Measurements from ENCODE around the gene OSBPL3.
A peak's percentile ranks its signal among the peaks of the same experiment; 100 is the strongest.

Gene OSBPL3

DNA sequence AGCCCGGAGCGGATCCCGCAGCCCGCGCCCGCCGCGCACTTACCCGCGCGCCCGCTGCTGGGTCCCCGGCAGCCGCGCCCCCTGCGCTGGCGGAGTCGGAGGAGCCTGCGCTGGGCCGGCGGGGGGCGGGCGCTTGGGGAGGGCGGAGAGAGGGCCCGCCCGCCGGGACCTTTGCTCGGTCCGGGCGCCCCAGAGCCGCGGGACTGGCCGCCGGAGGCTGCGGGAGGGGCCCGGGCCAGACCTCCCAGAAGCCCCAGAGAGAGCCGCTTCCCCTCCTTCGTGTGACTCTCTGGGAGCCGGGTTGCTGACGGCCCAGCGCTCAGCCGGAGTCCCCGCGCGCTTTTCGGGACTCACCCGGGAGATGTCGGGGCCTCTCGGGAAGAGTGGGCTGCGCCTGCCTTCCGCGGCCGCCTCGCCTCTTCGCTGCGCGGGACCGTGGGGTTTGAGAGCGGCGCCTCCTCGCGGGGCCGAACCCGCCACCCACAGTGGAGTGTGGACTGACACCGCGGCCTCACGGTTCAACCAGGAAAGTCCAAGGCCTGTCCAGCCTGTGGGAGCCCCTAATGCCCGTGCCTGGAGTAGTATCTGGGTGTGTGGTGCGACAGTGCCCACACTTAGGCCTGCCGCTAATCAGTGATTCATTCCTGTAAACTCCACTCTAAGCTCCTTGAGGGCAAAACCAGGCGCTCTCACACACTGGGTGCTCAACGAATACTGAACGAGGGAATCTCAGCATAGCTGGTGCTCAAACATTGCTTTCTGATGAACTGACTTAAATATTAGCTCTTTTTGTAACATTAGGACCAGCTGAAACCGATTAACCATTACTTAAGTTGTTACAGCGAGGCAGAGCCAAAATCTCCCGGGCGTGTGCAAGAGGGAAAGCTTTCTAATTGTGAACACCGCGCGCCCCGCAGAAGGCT, 222.4 kb downstream of the OSBPL3 start, which contains the start of gene GSDME:
TSS of gene GSDME (minus strand) at position 112 of the 923 bp plus-strand sequence. CDS start 7,690 bp downstream, outside the sequence.
- peak in 10 of 14 donors; percentile 51 to 86 (median 77) for DNase-seq

GRCh38 chr7:24756545-24757352, 223.2 kb downstream of the OSBPL3 start:
- peak in 10 of 14 donors; percentile 26 to 87 (median 74) for DNase-seq

DNA sequence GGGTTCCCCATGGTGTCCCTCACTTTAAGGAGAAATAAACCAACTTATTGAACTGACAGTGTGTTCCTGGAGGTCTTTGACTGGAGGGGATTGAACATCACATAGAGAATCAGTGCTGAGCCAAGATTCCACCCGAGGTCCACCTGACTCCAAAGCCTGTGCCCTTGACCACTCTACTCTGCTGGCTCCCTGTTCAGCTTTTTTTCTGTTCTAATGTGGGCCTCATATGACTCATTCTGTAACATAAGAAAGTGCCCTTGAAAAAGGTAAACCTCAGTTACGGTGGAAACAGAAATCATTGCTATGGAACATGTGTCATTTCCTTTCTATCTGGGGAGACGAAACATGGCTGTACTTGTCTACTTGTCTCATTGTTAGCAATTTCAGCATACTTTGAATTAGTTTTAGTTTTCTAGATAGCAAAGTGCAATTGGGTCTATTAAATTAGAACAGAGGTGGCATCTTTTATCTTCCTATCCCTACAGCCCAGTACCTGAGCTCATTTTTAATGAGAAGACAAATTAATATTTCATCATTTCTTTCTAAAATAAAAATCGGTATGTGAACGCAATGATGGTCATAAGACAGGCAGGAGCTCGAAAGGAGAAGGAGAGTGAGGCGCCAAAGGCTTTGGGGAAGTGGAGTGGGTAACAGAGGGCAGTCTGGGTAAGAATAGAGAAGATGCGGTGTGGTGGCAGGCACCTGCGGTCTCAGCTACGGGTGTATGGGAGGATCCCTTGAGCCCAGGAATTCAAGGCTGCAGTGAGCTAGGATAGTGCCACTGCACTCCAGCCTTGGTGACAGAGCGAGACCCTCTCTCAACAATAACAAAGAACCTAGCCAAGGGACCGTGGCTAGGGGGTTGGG, 224.2 kb downstream of the OSBPL3 start:
- DNase-seq: peak in 5 of 14 donors; percentile 18 to 49 (median 38)

DNA sequence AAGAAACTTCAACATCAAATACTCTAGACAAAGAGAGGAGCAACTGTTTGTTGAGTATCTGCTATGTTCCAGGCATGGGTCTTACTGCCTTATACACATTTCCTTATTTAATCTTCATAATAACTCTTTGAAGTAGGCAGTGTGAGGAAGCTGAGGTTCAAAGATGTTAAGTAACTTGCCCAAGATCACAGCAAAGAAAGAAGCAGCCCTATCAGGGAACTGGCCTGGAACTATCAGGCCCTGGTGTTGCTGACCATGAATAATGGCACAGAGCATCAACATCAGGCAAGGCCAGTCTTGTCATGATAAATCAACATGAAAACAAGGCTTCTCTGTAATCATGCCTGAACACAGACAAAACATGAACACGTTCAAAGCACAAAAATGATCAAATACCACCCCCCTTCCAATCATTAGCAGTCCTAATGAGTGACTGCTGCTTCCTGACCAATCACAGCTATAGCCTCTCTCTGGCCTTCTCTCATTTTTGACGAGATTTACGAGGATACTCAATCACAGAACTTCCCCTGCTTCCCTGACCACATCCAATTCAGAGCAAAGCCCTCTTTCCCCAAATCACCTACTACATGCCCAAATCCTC, 225.0 kb downstream of the OSBPL3 start:
- no peak for DNase-seq

DNA sequence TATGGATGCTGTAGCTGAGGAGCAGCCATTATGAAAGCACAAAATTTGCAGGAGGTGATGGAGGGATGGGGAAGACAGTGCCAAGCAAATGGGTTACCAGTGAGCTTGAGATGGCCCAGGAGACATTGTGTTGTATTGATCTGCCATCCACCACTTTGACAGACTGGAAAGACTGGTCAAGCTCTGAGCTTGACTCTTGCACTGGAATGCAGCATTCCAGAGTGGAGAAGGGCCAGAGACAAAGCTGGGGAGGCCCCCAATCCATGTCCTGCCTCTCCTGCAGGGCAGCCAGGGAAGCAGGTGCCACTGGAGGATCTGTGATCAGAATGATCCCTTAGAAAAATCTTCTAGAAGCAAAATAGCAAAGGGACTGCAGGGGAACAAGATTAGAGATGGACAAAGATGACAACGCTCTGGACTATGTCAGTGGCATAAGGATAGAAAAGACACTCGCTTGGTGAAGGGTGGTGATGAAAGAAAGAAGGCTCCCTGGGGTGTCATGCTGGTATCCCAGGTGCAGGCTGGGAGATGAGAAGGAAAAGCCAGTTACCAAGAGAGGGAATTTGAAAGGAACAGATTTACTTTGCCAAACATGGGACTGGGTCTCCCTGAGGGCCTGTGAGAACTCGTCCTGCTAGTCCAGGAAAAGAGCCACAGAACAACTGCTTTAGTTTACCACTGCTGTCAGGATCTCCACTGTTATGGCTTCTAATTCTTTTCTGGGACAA, 227.7 kb downstream of the OSBPL3 start:
- no peak for DNase-seq

DNA sequence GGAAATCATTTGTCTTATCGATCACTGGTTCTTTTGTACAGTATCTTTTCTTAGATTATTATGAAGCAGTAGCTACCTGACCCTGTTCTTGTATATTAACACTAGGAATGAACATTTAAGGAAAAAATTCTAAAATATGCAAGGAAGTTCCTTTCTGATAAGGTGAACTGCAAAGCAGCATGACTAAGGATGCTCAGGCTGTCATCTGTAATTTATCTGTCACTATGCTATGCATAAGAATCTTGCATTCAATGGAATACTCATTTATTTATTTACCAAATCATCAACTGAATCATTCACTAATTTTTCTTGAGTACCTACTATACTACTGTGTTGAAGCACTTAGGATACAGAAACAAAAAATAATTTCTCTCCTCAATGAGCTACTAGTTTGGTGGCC, 228.5 kb downstream of the OSBPL3 start:
- DNase-seq: no peak

DNA sequence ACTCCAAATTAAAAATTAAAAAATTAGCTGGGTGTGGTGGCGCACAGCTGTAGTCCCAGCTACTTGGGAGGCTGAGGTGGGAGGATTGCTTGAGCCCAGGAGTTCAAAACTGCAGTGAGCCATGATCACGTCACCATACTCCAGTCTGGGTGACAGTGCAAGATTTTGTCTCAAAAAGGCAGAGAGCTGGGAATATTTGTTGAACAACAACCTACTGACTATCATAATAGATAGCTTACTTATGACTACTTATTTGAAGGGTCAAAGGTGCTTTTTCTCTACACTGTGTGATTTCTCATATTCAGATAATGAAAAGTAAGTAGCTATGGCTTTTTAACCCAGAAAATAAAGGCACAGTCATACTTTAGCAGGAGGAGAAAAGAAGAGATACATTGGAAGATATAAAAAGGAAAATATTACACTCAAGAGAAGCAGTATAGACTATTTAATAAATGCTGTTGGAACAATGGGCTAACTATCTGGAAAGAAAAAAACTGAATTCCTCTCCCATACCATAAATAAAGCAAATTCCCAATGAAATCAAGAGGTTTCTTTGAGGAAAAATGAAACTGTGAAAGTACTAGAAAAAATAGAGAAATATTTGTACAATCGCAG, 229.4 kb downstream of the OSBPL3 start:
- no peak for DNase-seq

- DNase-seq: no peak
These were observed 231.5 kb downstream of the OSBPL3 start for GRCh38 chr7:24748521-24748920.

Data from C1 segment of cervical spinal cord (tissue), 14 donors.